ENCODE results near the gene GDF2. TPM values are rescaled to one million over a fixed set of nuclear protein-coding genes. Genes with fewer than 3 reads are reported as not detected.
A peak's percentile ranks its signal among the peaks of the same experiment; 100 is the strongest.

Gene GDF2
- total RNA-seq, 1 donor from 2014 or later = not detected

DNA sequence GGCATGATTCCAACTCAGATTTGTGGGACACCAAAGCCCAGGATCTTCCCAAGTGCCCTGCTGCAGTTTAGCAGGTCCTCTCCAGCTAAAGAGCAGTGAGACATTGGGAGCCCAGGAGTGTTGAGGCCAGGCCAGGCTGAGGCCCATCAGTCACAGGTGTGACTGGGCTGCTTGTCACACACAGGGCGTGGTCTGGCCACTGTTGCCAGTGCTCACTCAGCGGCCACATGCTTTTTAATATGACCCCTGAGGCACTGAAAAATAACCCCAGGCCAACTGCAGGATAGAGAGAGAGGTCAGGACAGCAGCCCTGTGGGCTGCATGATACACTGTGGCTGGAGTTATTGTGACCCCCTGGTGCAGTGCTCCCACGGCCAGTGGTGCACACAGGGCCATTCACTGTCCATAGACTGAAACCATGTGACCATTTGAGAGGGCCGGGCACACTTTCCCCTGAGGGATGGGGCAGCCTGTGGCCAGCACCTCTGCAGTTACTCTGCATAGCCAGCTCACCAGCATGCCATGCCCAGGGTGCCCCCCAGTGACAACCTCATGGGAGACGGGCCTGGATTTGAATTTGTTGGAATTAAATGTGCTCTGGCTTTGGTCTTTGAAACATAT, 4.2 kb downstream of the GDF2 start:
- ATAC-seq (peak; percentile 82), DNase-seq (peak; percentile 40)
- intact Hi-C loops (cut with micrococcal nuclease) = no loop called here

DNA sequence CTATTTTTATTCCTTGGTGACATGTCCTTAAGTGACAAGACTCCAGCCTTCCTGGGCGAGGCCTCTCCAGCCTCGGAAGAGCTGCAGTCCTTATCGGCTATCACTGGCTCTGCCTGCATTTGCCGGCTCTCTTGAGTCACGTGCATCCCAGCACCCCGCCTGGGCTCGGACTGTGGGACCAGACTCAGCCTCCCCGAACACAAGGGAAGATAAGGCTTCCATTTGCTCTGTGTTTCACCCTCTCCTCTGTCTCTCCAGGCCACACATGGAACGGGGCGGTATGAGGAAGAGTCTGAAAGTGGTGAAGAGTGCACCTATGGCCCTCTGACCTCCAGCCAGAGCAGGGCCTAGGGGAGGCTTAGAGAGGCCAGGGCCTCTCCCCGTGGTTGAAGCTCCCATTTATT, 4.7 kb downstream of the GDF2 start:
- peak; percentile 50 for DNase-seq
- intact Hi-C loops (cut with micrococcal nuclease) = no loop called here
- ATAC-seq = peak; percentile 88

- ATAC-seq = no peak
- DNase-seq = no peak
- intact Hi-C loops (cut with micrococcal nuclease) = no loop called here
Measured at GRCh38 chr10:47329855-47330254, 7.6 kb downstream of the GDF2 start.

- intact Hi-C loops (cut with micrococcal nuclease) = no loop called here
- ATAC-seq (no peak), DNase-seq (no peak)
Measured at GRCh38 chr10:47330366-47330765, 8.1 kb downstream of the GDF2 start.

DNA sequence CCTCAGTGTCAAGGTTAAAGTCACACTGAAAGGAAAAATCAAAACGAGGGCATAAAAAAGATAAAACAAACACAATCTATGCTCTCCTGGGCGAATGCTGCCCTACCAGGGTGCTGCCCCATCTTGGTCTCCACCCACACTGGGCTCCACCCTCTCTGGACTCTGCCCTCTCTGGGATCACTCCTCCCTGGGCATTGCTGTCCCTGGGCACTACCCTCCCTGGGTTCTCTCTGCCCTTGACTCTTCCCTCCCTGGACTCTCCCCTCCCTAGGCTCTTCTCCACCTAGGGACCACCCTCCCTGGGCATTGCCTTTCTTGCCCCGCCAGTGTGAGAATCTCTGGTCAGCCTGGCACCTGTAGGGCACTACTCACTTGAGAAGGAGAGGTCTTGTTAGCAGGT, 8.6 kb downstream of the GDF2 start:
- DNase-seq (no peak), ATAC-seq (no peak)
- intact Hi-C loops (cut with micrococcal nuclease) = no loop called here

DNA sequence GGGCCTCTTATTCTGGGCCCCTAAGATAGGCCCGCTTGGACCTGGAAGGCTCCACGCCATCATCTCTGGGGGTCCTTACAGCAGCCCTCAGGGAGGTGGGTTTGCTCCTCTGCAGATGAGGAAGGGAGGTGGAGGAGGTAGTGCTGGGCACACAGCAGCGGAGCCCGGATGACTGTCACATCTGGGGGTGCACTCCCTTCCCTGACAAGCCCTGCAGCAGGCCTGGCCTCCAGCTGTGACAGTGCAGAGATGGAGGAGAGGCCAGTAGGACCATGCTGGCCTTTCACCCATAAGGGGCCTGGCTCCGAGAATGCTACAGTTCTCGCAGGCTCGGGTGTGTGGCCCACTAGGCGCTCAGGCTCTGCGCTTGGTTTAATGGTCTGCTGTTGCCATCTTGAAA, 9.2 kb downstream of the GDF2 start:
- DNase-seq = no peak
- intact Hi-C loops (cut with micrococcal nuclease) = no loop called here
- ATAC-seq = no peak

DNA sequence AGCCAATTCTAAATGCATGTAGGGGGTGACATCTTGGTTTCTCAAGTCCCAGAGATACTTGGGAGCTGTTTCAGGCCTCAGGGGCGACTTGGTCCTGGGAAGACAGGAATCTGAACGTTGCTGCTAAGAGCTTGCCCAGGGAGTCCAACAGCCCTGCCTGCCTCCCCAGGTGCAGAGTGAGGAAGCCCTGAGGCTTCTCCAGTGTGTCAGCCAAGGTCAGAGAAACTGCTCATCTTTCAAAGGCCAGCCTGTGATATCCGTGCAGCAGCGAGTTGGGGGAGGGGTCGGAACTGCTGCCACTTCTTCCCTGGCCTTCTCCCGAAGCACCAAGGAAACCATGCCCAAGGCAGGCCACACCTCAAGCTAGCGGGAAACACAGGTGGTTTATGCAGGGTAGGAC, 9.7 kb downstream of the GDF2 start:
- ATAC-seq = no peak
- intact Hi-C loops (cut with micrococcal nuclease) = no loop called here
- no peak for DNase-seq

DNA sequence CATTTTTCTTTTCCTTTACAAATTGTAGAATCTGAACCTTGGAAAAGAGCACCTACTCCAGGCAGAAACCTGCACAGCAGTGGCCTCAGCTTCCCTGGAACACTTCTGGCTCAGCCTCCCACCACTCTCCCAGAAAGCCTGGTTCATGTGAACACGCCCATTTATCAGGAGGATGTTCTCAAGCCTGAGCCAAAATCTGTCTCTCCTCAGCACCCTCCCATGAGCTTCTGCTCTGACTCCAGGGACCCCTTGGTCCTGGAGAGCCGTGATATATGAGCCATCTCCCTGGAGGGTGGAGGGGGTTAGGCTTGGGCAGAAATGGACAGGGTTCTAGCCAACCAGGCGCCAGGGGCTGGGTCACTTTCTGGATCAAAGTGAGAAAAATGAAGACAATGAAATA, 10.1 kb downstream of the GDF2 start:
- DNase-seq = no peak
- ATAC-seq = no peak
- intact Hi-C loops (cut with micrococcal nuclease) = no loop called here

DNA sequence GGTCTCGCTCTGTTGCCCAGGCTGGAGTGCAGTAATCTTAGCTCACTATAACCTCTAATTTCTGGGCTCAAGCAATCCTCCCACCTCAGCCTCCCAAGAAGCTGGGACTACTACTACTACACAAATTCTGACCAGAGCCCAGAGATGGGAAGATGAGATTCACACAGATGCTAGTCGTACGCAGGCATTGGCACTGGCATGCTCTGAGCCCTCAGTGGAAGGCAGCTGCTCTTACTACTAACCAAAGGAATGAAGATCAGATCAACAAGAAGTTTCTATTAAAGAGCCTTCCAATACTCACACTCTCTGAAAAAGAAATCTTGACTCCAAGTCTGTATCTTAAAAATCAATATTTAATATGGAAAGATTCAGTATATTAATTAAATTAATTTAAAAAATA, 10.7 kb downstream of the GDF2 start:
- DNase-seq = no peak
- no peak for ATAC-seq
- intact Hi-C loops (cut with micrococcal nuclease) = no loop called here

- ATAC-seq (no peak), DNase-seq (no peak)
- intact Hi-C loops (cut with micrococcal nuclease) = no loop called here
Measured at GRCh38 chr10:47333532-47333931, 11.3 kb downstream of the GDF2 start.

- ATAC-seq (no peak), DNase-seq (no peak)
- intact Hi-C loops (cut with micrococcal nuclease) = no loop called here
Measured at GRCh38 chr10:47334466-47335295, 12.4 kb downstream of the GDF2 start.

GRCh38 chr10:47335906-47336305, 13.7 kb downstream of the GDF2 start:
- intact Hi-C loops (cut with micrococcal nuclease) = no loop called here
- DNase-seq (no peak), ATAC-seq (no peak)

- no peak for ATAC-seq
- intact Hi-C loops (cut with micrococcal nuclease) = no loop called here
- no peak for DNase-seq
Measured at GRCh38 chr10:47336387-47337134, 14.3 kb downstream of the GDF2 start.

- no peak for DNase-seq
- intact Hi-C loops (cut with micrococcal nuclease) = no loop called here
- no peak for ATAC-seq
Measured at GRCh38 chr10:47337310-47337709, 15.1 kb downstream of the GDF2 start.

DNA sequence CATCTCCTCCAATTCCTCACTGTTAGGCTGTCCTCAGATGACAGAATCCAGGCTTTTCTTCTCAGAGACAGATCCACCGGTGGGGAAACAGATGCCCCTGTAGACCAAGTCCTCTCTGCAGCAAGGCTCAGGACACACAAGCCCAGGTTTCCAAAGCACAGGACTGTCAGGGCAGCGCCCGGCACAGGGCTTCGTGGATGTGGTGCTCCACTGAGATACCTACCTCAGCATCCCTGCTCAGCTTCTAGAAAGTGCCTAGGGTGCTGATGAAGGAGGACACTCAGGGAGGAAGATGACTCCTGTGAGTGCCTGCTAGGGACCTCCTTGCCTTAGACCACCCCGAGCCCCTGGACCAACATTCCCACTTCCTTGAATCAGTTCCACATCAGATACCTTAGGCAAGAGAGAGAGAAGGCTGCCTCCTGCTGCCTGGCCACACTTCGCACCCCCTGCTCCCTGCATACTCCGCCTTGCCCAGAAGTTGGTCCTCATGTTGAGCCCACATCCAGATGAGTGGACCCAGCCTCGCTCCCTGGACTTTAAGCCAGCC, 17.0 kb downstream of the GDF2 start:
- intact Hi-C loops (cut with micrococcal nuclease) = no loop called here
- no peak for DNase-seq
- no peak for ATAC-seq

- intact Hi-C loops (cut with micrococcal nuclease) = no loop called here
- ATAC-seq = no peak
- no peak for DNase-seq
Measured at GRCh38 chr10:47339759-47340607, 17.7 kb downstream of the GDF2 start.

DNA sequence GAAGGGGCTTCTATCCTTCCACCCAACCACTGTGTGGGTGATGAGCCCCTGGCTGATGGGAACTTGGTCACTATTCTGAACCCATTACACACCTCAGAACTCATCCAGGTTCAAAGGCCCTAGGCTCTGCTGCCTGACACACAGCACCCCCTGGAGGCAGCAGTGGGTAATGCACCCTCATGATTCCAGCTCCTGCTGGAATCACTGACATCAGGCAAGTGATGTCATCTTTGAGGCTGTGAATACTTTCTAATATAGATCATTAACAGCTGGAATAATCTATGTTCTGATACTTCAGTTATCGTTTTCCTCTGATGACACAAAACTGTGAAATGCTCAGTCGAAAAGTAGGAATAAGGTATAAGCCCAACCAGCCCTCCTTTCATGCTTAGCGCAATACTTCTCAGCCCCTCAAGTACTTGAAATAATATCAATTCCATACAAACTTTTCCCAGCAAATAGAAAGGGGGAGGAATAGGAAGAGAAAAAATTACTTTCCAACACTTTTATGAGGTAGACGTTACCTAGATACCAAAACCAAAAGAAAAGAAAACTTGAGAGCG, 18.4 kb downstream of the GDF2 start:
- intact Hi-C loops (cut with micrococcal nuclease) = no loop called here
- ATAC-seq (peak; percentile 56), DNase-seq (peak; percentile 67)

- DNase-seq (no peak), ATAC-seq (no peak)
- intact Hi-C loops (cut with micrococcal nuclease) = no loop called here
Measured at GRCh38 chr10:47344996-47345870, 23.0 kb downstream of the GDF2 start.
